GM19238 (cell line): ENCODE data around the gene LLGL2.
A peak's percentile ranks its signal among the peaks of the same experiment; 100 is the strongest.
"Not testable (repeated sequence)": the region's sequence is repeated elsewhere in the genome, so short reads cannot be mapped to it uniquely, and the experiment has no call there.

Experiments
- DNase-seq: peaks from one replicate; pipeline ENCODE4 v3.0.0; 2011; ENCODE audit warnings: low spot score; ENCODE audit not compliant: insufficient read length

Gene LLGL2

DNA sequence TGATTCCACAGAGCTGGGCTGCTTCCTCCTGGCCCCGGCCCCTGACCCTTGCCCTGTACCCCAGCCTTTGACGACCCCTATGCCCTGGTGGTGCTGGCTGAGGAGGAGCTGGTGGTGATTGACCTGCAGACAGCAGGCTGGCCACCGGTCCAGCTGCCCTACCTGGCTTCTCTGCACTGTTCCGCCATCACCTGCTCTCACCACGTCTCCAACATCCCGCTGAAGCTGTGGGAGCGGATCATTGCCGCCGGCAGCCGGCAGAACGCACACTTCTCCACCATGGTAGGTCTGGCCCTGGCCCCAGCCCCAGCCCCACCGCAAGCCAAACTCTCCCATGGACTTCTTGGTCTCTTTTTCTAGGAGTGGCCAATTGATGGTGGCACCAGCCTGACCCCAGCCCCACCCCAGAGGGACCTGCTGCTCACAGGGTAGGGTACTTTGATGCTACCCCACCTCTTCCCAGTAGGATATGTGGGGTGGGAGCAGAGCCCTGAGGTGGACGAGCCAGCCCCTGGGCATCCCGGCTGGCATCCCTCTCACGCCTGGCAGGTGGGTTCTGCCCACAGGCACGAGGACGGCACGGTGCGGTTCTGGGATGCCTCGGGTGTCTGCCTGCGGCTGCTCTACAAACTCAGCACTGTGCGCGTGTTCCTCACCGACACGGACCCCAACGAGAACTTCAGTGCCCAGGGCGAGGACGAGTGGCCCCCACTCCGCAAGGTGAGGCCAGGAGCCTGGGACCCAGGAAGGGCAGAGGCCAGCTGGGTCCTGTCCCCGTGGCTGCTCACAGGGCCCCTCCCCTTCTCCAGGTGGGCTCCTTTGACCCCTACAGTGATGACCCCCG, 43.1 kb downstream of the LLGL2 start:
- no peak for DNase-seq

DNA sequence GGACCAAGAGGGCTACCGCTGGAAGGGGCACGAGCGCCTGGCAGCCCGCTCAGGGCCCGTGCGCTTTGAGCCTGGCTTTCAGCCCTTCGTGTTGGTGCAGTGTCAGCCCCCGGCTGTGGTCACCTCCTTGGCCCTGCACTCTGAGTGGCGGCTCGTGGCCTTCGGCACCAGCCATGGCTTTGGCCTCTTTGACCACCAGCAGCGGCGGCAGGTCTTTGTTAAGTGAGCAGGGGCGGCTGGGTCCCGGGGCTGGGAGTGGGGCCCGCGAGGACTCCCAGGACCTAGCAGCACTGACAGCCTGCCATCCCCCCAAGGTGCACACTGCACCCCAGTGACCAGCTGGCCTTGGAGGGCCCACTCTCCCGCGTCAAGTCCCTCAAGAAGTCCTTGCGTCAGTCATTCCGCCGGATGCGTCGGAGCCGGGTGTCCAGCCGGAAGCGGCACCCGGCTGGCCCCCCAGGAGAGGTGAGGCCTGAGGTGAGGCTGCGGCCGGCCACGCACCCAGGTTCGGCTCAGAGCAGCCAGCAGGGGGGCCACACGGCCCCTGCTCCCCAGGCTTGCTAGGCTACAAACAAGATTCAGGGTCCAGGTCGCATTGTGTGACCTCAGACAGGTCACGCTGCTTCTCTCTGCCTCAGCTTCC, 44.7 kb downstream of the LLGL2 start:
- no peak for DNase-seq

DNA sequence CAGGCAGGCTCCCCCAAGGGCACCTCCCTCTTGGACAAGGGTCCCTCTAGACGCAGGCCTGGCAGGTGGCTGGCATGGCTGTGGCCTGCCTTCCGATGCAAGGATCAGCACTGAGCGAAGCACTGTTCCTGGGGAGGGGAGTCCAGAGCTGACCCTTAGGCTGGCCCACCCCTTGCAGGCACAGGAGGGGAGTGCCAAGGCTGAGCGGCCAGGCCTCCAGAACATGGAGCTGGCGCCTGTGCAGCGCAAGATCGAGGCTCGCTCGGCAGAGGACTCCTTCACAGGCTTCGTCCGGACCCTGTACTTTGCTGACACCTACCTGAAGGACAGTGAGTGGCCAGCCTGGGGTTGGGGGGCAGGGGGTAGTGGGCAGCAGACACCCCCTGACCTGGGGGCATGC, 45.3 kb downstream of the LLGL2 start:
- no peak for DNase-seq

DNA sequence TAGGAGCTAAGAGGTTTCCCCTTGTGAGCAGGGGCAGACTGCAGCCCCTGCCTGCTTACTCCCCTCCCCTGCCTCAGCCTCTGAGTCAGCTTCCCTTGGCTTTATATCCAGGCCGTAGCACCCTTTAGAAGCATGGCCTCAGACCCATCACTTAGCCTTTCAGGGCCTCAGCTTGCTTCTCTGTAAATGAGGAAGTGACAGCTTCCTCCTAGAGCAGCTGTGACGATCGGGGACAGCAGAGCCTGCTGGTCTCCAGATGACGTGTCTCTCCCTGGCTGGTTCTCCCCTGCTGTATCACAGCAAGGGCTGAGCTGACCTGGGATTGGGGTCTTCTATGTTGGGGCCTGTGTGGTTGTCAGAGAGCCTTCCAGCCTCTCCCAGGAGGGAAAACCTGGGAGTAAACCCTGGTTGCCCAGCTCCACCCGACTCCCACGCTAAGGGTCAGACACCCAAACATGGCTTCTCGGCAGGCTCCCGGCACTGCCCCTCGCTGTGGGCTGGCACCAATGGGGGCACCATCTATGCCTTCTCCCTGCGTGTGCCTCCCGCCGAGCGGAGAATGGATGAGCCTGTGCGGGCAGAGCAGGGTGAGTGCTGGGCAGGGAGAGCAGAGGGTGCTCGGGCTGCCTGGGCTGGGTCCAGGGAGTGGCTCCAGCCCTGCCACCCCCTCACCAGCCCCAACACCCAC, 45.8 kb downstream of the LLGL2 start:
- peak; percentile 55 for DNase-seq

DNA sequence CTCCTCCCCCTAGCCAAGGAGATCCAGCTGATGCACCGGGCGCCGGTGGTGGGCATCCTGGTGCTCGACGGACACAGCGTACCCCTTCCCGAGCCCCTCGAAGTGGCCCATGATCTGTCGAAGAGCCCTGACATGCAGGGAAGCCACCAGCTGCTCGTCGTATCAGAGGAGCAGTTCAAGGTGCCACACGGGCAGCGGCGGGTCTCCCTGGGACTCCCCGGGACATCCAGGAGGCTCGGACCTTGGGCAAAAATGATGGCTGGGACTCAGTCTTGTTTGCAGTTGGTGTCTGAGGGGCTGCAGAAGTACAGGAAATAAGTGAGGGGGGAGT, 46.4 kb downstream of the LLGL2 start:
- no peak for DNase-seq

DNA sequence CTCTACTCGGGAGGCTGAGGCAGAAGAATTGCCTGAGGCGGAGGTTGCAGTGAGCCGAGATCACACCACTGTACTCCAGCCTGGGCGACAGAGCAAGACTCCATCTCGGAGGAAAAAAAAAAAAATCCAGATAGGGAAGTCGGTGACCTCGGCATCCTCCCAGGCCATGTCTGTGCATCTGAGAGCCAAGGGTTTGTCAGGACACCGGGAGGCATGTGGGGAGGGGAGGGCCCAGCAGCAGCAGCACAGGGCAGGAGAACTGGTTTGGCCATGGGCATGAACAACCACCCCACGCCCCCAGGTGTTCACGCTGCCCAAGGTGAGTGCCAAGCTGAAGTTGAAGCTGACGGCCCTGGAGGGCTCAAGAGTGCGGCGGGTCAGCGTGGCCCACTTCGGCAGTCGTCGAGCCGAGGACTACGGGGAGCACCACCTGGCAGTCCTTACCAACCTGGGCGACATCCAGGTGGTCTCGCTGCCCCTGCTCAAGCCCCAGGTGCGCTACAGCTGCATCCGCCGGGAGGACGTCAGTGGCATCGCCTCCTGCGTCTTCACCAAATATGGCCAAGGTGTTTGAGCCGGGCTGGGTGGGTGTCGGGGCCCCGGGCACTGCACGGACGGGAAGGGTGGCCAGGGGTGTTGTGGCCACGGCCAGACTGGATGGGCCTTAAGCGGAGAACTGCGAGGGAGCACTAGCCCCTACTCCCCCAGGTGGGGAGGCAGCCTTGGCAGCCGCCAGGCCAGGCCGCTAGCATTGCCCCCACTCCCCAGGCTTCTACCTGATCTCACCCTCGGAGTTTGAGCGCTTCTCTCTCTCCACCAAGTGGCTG, 47.4 kb downstream of the LLGL2 start:
- DNase-seq: no peak

DNA sequence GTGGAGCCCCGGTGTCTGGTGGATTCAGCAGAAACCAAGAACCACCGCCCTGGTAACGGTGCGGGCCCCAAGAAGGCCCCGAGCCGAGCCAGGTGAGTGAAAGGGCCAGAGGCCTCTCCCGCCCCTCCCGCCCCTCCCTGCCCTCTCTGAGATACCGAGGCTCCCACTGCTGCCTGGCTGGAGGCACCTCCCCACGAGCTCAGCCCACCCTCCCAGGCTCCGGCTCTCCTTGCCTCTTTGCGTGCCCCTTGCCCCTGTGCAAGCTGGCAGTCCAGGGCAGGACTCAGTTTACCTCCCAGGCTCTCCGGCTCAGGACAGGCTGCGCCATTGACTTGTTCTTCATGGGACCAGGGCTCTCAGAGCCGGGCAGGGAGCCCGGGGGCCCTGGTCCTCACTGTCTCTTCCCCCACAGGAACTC, 48.1 kb downstream of the LLGL2 start:
- DNase-seq: no peak

DNA sequence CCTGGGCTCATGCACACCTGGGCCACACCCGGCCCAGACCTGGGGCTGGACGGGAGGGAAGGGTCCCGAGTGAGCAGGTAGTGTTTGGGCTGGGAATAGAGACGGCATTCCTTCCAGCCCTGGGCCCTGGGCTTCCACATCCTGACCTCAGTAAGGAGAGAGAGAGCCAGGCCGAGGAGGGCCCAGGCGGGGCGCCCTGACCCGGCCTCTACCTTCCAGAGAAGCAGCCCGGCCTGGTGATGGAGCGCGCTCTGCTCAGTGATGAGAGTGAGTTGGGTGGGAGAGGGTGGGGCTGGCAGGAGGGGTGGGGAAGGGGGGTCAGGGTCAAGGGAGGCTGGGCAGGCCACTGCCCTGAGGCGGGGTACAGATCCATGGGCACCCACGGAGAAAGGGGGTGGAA, 48.5 kb downstream of the LLGL2 start:
- DNase-seq: no peak

DNA sequence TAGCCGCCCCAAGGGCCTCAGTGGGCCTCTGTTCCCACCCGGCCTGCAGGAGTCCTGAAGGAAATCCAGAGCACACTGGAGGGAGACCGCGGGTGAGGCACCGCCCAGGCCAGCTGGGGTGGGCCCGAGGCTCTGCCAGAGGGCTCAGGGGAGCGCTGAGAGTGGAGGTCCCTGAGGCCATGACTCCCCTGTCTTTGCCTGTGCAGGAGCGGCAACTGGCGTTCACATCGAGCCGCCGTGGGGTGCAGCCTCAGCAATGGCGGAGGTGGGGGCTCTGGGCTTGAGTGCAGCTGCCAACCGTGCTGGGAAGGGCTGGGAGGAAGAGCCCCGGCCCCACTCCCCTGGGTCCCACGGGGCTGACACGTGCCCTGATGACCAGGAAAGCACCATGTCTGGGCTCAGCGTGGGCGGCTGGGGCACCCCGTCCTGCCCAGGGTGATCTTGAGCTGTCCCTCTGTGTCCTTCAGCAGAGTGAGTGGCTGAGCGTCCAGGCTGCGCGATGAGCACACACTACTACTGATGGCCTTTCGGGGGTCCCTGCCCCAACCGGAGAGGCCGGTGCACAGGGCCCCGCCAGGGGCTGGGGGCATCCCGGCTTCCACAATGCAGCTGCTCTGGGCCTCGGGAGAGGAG, 49.0 kb downstream of the LLGL2 start:
- DNase-seq: no peak

DNA sequence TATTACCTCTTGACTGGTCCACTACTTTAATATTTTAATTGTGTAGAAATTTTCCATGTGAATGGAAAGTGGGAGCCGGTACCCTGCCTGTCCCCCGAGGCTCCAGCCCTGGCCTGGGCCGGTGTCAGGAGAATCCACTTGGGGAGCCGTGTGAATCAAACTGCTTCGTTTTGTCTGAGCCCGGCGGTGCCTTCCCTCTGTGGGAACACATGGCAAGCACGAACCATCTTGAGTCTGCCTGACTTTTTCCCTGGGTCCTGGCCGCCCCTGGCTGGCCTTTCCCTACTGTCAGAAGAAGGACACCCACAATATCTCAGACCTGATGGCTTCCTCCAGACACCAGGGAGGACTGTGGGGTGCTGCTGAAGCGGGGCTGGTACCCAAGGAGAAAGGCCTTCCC, 49.7 kb downstream of the LLGL2 start:
- DNase-seq: no peak

DNA sequence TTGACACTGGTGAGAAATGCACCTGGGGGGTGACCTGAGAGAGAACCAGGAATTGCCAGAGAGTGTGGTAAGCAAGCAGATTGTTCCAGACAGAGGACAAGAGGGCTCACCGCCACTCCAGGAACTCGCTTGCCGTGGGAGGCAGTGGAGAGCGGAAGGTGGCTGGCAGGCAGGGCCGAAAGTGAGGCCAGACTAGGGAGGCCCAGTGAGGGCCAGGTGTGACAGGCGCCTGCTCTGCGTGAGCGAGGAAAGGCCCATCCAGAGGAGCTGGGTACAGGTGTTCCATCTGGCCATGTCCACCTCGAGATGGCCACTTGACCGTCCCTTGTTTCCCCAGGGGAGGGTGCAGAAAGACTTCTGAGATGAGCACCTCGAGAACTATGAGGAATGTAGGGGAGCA, 50.2 kb downstream of the LLGL2 start:
- DNase-seq: no peak

DNA sequence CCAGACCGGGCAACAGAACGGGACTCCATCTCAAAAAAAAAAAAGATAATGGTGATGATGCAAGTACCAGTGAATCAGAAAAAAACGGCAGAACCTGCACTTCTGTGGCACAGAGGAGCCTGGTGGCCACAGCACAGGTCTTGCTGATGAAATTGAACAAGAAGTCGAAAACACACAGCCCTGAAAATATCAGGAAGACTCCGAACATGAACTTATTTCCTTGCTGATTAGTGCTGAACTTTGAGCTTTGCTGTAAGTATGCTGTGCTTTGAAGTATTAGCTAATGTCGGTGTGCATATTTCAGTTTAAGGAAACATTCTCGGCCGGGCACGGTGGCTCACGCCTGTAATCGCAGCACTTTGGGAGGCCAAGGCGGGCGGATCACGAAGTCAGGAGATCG, 51.2 kb downstream of the LLGL2 start:
- no peak for DNase-seq

DNA sequence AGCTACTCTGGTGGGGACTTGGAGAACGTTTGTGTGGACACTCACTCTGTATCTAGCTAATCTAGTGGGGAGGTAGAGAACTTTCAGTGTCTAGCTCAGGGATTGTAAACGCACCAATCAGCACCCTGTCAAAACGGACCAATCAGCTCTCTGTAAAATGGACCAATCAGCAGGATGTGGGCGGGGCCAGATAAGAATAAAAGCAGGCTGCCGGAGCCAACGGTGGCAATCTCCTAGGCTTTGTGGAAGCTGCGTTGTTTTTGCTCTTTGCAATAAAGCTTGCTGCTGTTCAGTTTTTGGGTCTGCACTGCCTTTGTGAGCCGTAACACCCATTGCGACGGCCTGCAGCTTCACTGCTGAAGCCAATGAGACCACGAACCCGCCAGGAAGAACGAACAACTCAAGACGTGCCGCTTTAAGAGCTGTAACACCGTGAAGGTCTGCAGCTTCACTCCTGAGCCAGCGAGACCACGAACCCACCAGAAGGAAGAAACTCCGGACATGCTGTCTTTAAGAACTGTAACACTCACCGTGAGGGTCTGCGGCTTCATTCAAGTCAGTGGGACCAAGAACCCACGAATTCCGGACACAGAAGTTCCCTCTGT, 55.7 kb downstream of the LLGL2 start:
- not testable (repeated sequence) for DNase-seq

DNA sequence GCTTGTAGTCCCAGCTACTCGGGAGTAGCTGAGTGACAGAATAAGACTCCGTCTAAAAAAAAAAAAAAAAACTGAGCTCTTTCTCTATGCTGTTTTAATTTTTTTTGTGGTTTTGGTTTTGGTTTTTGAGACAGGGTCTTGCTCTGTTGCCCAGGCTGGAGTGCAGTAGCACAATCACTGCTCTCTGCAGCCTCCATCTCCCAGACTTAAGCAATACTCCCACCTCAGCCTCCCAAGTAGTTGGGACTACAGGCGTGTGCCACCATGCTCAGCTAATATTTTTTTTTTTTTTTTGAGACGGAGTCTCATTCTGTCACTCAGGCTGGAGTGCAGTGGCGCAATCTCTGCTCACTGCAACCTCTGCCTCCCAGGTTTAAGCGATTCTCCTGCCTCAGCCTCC, 57.7 kb downstream of the LLGL2 start:
- not testable (repeated sequence) for DNase-seq

DNA sequence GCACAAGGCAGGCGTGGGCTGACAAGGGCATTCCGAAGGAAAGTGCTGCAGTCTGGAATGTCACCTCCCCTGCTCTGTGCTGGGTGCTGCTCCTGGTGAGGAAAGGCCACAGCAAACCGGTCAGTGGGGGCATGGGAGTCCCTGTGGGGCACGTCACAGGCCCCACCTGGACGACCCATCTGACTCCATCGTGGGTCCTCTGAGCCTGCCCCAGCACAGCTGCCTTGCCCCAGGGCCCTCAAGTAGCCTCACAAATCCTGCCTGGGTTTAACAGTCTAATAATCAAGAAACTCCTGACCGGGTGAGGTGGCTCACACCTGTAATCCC, 59.3 kb downstream of the LLGL2 start:
- no peak for DNase-seq

DNA sequence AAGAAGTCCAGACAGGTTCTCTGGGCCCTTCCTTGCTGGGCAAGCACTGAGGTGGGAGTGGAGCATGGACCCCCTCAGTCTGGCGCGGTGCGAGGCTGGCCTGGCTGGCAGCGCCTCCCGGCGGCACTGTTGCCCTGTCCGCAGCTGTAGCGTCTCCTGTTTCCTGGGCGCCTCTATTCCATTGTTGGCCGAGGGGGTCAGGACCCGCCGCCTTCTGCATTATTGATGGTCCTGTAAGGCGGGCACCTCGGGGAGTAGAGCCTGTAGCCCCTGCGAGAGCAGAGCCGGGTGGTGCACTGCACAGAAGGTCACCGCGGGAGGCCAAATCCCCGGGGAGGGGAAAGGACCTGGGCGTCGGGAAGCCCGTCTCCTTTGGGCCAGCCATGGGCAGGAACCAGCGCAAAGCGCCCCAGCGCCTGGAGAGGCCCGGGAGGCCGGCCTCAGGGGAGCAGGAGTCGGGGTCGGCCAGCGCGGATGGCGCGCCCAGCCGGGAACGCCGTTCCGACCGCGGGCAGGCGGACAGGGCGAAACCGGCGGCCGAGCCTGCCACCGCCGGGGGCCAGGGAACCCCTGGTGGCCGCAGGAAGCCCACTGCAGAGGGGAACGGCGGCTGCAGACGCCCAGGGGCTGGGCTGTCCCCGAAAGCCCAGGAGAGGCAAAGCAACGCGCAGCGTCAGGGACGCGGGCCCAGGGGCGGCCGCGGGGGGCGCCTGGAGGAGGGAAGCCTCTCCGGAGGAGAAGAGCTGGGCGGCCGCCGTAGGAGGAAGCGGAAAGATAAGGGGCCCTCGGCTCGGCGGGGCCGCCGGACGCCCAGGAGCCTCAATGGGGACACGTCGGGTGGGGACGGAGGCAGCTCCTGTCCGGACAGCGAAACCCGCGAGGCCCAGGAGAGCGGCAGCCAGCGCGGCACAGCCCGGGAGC, 62.4 kb downstream of the LLGL2 start, which contains the start of gene MYO15B:
TSS of gene MYO15B (plus strand) at position 126 of the 921 bp plus-strand sequence. CDS start at position 384, 258 bp downstream.
- DNase-seq: peak; percentile 64

DNA sequence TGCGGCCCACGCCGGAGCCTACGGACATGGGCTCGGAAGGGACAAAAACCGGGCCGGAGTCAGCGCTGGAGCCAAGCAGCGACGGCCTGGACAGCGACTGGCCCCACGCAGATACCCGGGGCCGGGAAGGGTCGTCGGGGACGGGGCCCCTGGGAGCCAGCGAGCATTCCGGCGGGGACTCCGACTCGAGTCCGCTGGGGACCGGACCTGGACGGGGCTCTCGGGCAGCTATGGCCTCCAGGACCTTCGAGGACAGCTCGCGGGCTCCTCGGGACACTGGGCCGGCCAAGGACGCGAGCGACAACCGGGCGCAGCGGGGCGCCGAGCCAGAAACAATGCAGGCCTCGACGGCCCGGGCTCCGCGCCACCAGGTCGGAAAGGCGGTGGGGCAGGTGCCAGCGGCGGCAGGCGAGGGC, 63.1 kb downstream of the LLGL2 start:
- DNase-seq: no peak

DNA sequence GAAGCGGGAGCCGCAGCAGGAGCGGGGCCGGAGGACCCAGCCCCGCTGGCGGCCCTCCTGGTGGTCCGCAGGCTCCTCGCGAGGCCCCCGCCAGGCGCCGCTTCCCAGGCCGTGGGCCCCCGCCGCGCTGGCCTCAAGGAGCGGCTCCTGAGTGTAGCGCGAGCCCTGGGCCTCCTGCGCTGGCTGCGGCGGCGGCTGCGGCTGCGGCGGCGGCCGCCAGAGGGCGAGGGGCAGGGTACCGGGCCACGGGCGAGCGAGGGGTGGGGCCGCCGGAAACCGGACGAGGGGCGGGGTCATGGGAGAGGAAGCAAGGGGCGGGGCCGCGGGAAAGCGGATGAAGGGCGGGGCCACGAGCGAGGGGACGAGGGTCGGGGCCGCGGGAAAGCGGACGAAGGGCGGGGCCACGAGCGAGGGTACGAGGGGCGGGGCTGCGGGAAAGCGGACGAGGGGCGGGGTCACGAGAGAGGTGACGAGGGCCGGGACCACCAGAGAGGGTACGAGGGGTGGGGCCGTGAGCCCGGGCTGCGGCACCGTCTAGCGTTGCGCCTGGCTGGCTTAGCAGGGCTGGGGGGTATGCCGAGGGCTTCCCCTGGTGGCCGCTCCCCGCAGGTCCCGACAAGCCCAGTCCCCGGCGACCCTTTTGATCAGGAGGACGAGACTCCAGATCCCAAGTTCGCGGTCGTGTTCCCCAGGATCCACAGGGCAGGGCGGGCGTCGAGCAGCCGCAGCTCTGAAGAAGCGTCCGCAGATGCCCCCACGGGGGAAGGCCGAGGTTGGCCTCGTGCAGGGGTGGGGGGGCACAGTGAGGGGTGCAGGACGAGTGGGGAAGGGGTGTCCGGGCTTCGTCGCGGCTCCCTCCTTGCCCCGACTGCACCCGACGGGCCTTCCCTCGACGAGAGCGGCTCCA, 63.8 kb downstream of the LLGL2 start:
- DNase-seq: peak; percentile 98

DNA sequence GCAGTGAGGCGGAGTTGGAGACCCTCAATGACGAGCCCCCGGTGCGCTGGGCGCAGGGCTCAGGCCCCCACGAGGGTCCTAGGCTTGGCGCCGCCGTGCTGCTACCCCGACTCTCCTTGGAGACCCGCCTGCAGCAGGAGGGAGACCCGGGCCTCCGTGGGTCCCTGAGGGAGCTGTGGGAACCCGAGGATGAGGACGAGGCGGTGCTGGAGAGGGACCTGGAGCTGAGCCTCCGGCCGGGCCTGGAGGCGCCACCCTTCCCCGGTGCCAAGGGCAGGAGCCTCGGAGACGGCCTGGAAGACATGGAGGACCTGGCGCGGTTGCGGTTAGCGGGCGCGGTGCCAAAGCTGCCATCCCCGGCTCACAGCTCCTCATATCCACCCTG, 64.4 kb downstream of the LLGL2 start:
- DNase-seq: no peak
